Measurements from ENCODE around the gene TRAF2.
"Not testable (repeated sequence)": the region's sequence is repeated elsewhere in the genome, so short reads cannot be mapped to it uniquely, and the experiment has no call there.

The TRAF2 gene

GRCh38 chr9:136842380-136842948 is 43.9 kb upstream of the TRAF2 start, which contains the start of gene AJM1:
Gene AJM1, plus strand, starts transcription at chr9:136842478. Its CDS starts 1,937 bp downstream, at chr9:136844415.
- not testable (repeated sequence) for H3K27me3 ChIP-seq (ENCODE audit: low read depth, low read length); H3K27ac ChIP-seq (ENCODE audit: low read length); H3K9me3 ChIP-seq (ENCODE audit: control insufficient read depth in 1 of 2, low read length in 2 of 2)
- Histone ChIP-seq H3K4me1 (ENCODE audit: control insufficient read depth in 1 of 2, insufficient read depth in 2 of 2, low read length in 2 of 2) (peaks cover 0 to 38% of the 10 kb centered on the region in 2 donors), H3K36me3 (ENCODE audit: control insufficient read depth in 1 of 2, insufficient read depth in 2 of 2, low read length in 2 of 2) (peaks cover 5 to 27% of the 10 kb centered on the region in 2 donors), H3K4me3 (ENCODE audit: low read depth in 1 of 2, low read length in 2 of 2) (peak within 1 kb of the TSS; percentile 30 to 58)

DNA sequence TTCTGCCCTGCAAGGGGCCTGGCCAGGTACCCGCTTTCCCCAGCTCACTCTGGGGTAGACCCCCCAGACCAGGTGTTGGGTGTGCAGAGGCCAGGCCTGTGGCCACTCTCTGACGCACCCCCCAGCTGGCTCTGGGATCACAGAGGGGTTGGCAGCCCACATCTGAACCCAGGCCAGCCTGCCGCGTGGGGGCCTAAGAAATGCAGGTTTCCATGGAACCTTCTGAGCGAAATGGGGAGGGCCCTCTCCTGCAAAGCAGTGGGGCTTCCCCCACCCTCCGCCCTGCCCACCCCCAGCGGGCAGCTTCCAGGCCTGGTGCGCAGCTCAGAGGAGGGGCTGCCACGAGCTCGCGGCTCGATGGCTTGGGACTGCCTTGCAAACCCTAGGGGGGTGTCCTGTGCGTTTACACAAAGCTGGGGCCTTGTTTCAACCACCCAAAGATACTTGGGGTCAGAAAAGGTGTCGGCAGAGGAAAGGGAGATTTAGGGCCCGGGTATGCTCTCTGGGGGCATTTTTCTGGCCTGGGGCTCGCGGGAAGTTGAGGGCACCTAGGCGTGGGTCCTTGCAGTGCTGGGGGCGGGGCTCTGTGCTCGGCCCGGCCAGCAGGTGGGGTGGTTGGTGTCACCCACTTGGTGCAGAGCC is 43.0 kb upstream of the TRAF2 start:
- H3K4me3 ChIP-seq (ENCODE audit: low read depth in 1 of 2, low read length in 2 of 2); H3K9me3 ChIP-seq (ENCODE audit: control insufficient read depth in 1 of 2, low read length in 2 of 2); H3K27me3 ChIP-seq (ENCODE audit: low read depth, low read length); H3K27ac ChIP-seq (ENCODE audit: low read length): not testable (repeated sequence)
- Histone ChIP-seq H3K4me1 (ENCODE audit: control insufficient read depth in 1 of 2, insufficient read depth in 2 of 2, low read length in 2 of 2) (peaks cover 0 to 47% of the 10 kb centered on the region in 2 donors), H3K36me3 (ENCODE audit: control insufficient read depth in 1 of 2, insufficient read depth in 2 of 2, low read length in 2 of 2) (peaks cover 5 to 19% of the 10 kb centered on the region in 2 donors)

GRCh38 chr9:136843801-136844740 is 42.2 kb upstream of the TRAF2 start:
- H3K9me3 ChIP-seq (ENCODE audit: control insufficient read depth in 1 of 2, low read length in 2 of 2); H3K27ac ChIP-seq (ENCODE audit: low read length); H3K27me3 ChIP-seq (ENCODE audit: low read depth, low read length): not testable (repeated sequence)
- H3K4me1 ChIP-seq (ENCODE audit: control insufficient read depth in 1 of 2, insufficient read depth in 2 of 2, low read length in 2 of 2): peaks cover 0 to 49% of the 10 kb centered on the region in 2 donors
- peaks cover 4 to 15% of the 10 kb centered on the region in 2 donors for H3K36me3 ChIP-seq (ENCODE audit: control insufficient read depth in 1 of 2, insufficient read depth in 2 of 2, low read length in 2 of 2)
- H3K4me3 ChIP-seq (ENCODE audit: low read depth in 1 of 2, low read length in 2 of 2): peak overlapping the region in 1 of 2 donors; percentile 40

DNA sequence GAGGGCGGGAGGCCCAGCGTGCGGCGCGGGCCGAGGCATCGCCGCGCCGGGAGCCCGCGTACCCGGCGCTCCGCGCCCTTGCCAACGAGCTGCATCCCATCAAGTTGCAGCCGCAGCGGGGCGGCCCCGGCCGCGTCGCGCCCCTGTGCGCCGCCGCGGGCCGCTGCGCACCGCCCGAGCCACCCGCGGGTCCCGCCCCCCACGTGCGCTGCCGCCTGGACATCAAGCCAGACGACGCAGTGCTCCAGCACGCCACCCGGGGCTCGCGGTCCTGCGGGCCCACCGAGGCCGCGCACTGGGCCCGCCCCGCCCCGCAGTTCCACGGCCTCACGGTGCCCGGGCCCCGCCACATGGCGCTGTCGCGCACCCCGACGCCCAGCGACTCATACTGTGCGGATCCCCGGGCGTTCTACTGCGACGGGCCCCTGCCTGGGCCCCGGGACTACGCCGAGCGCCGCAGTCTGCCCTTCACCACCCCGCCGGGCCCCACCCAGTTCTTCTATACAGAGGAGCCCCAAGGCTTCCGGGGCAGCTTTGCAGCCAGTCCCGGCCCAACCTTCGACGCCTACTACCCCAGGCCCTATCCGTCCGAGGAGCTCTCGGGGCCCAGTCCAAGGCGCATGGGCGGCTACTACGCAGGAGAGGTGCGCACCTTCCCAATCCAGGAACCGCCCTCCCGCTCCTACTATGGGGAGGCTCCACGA is 41.4 kb upstream of the TRAF2 start:
- Histone ChIP-seq H3K9me3 (ENCODE audit: control insufficient read depth in 1 of 2, low read length in 2 of 2) (no peaks in the 10 kb centered on the region), H3K4me1 (ENCODE audit: control insufficient read depth in 1 of 2, insufficient read depth in 2 of 2, low read length in 2 of 2) (peaks cover 0 to 52% of the 10 kb centered on the region in 2 donors), H3K36me3 (ENCODE audit: control insufficient read depth in 1 of 2, insufficient read depth in 2 of 2, low read length in 2 of 2) (peaks cover 0 to 7% of the 10 kb centered on the region in 2 donors), H3K27ac (ENCODE audit: low read length) (no peak overlapping the region), H3K4me3 (ENCODE audit: low read depth in 1 of 2, low read length in 2 of 2) (no peak overlapping the region), H3K27me3 (ENCODE audit: low read depth, low read length) (no peaks in the 10 kb centered on the region)

DNA sequence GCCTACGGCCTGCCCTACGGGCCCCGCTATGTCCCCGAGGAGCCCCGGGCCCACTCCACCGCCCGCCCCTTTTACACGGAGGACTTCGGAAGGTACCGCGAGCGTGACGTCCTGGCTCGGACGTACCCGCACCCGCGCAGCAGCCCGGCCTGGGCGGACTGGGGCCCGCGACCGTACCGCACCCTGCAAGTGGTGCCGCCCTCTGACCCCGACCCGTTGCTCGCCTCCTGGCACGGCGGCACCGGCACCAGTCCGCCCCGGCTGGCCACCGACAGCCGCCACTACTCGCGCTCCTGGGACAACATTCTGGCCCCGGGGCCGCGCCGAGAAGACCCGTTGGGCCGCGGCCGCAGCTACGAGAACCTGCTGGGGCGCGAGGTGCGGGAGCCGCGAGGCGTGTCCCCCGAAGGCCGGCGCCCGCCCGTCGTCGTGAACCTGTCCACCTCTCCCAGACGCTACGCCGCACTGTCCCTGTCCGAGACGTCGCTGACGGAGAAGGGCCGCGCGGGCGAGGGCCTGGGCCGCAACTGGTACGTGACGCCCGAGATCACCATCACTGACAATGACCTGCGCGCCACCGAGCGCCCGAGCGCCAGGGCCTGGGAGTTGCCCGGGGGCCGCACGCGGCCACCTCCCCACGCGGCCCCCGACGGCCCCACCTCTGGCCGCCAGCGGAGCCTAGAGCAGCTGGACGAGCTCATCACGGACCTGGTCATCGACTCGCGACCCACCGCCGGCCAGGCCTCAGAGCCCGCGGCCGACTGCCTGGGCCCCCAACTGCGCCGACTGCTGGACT is 40.7 kb upstream of the TRAF2 start:
- H3K27ac ChIP-seq (ENCODE audit: low read length): no peak overlapping the region
- H3K27me3 ChIP-seq (ENCODE audit: low read depth, low read length): no peaks in the 10 kb centered on the region
- no peak overlapping the region for H3K4me3 ChIP-seq (ENCODE audit: low read depth in 1 of 2, low read length in 2 of 2)
- peaks cover 0 to under 1% of the 10 kb centered on the region in 2 donors for H3K36me3 ChIP-seq (ENCODE audit: control insufficient read depth in 1 of 2, insufficient read depth in 2 of 2, low read length in 2 of 2)
- H3K9me3 ChIP-seq (ENCODE audit: control insufficient read depth in 1 of 2, low read length in 2 of 2): no peaks in the 10 kb centered on the region
- peaks cover 6 to 60% of the 10 kb centered on the region in 2 donors for H3K4me1 ChIP-seq (ENCODE audit: control insufficient read depth in 1 of 2, insufficient read depth in 2 of 2, low read length in 2 of 2)

GRCh38 chr9:136846376-136847087 is 39.8 kb upstream of the TRAF2 start:
- H3K36me3 ChIP-seq (ENCODE audit: control insufficient read depth in 1 of 2, insufficient read depth in 2 of 2, low read length in 2 of 2): peaks cover 0 to 9% of the 10 kb centered on the region in 2 donors
- no peaks in the 10 kb centered on the region for H3K9me3 ChIP-seq (ENCODE audit: control insufficient read depth in 1 of 2, low read length in 2 of 2)
- H3K4me1 ChIP-seq (ENCODE audit: control insufficient read depth in 1 of 2, insufficient read depth in 2 of 2, low read length in 2 of 2): peaks cover 6 to 60% of the 10 kb centered on the region in 2 donors
- H3K4me3 ChIP-seq (ENCODE audit: low read depth in 1 of 2, low read length in 2 of 2): no peak overlapping the region
- no peak overlapping the region for H3K27ac ChIP-seq (ENCODE audit: low read length)
- no peaks in the 10 kb centered on the region for H3K27me3 ChIP-seq (ENCODE audit: low read depth, low read length)

GRCh38 chr9:136847088-136847825 is 39.1 kb upstream of the TRAF2 start:
- H3K9me3 ChIP-seq (ENCODE audit: control insufficient read depth in 1 of 2, low read length in 2 of 2): no peaks in the 10 kb centered on the region
- H3K4me3 ChIP-seq (ENCODE audit: low read depth in 1 of 2, low read length in 2 of 2): peak overlapping the region; percentile 85 to 86
- H3K27ac ChIP-seq (ENCODE audit: low read length): no peak overlapping the region
- peaks cover 0 to 9% of the 10 kb centered on the region in 2 donors for H3K36me3 ChIP-seq (ENCODE audit: control insufficient read depth in 1 of 2, insufficient read depth in 2 of 2, low read length in 2 of 2)
- H3K4me1 ChIP-seq (ENCODE audit: control insufficient read depth in 1 of 2, insufficient read depth in 2 of 2, low read length in 2 of 2): peaks cover 6 to 53% of the 10 kb centered on the region in 2 donors
- no peaks in the 10 kb centered on the region for H3K27me3 ChIP-seq (ENCODE audit: low read depth, low read length)

DNA sequence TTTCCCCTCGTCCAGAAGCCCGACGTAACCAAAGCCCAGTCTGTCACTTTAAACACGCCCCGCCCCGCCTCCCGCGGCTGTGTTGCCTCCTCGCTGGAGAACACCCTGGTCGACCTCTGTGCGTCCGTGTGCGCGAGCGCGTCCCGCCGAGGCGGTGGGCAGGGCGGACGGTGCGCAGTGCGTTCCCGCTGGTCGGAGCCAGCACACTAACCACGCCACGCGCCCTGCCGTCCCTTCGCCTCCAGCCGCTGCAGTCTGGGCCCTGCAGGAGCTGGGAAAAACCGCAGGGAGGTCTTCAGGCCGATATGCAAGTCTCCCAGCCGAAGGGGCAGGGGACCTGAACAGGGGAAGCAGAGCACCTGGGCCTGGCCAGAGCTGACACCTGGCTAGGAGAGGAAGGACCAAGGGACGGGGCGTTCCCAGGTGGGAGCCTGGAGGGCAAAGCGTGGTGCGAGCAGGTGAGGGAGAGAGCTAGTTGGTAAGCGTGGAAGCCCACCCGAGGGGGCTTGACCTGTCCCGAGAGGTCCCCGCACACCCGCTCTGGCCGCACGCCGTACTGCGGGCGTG is 38.4 kb upstream of the TRAF2 start:
- H3K36me3 ChIP-seq (ENCODE audit: control insufficient read depth in 1 of 2, insufficient read depth in 2 of 2, low read length in 2 of 2): peaks cover 0 to 9% of the 10 kb centered on the region in 2 donors
- peak overlapping the region; percentile 85 to 86 for H3K4me3 ChIP-seq (ENCODE audit: low read depth in 1 of 2, low read length in 2 of 2)
- H3K27me3 ChIP-seq (ENCODE audit: low read depth, low read length): no peaks in the 10 kb centered on the region
- H3K27ac ChIP-seq (ENCODE audit: low read length): peak overlapping the region; percentile 45
- peaks cover 6 to 53% of the 10 kb centered on the region in 2 donors for H3K4me1 ChIP-seq (ENCODE audit: control insufficient read depth in 1 of 2, insufficient read depth in 2 of 2, low read length in 2 of 2)
- no peaks in the 10 kb centered on the region for H3K9me3 ChIP-seq (ENCODE audit: control insufficient read depth in 1 of 2, low read length in 2 of 2)

- H3K27ac ChIP-seq (ENCODE audit: low read length): peak overlapping the region; percentile 60
- H3K27me3 ChIP-seq (ENCODE audit: low read depth, low read length): no peaks in the 10 kb centered on the region
- peak overlapping the region; percentile 85 to 86 for H3K4me3 ChIP-seq (ENCODE audit: low read depth in 1 of 2, low read length in 2 of 2)
- H3K36me3 ChIP-seq (ENCODE audit: control insufficient read depth in 1 of 2, insufficient read depth in 2 of 2, low read length in 2 of 2): peaks cover 0 to 9% of the 10 kb centered on the region in 2 donors
- H3K4me1 ChIP-seq (ENCODE audit: control insufficient read depth in 1 of 2, insufficient read depth in 2 of 2, low read length in 2 of 2): peaks cover 6 to 47% of the 10 kb centered on the region in 2 donors
- H3K9me3 ChIP-seq (ENCODE audit: control insufficient read depth in 1 of 2, low read length in 2 of 2): no peaks in the 10 kb centered on the region
Measured at GRCh38 chr9:136848393-136849037, 37.8 kb upstream of the TRAF2 start.

All from muscle layer of duodenum (tissue), 2 donors.